ENCODE results near the gene PLPP7.

The PLPP7 gene

DNA sequence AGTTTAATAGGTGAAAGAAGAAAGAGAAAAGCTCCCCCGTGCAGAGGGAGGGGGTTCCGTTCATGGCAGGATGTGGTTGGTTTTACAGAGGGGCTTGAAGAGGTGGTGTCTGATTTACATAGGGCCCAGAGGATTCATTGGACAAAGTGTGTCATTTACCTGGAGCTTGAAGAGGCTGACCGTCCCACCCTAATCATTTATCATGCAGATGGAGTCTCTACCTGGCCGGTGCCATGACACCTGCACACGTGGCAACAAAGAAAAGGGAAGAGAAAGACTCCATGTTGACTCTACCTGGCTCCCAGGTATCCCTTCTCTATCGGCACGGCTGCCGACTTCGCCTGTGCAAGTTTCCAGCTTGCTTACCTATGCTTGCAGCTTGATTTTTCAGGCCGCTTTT, 69.0 kb downstream of the PLPP7 start:
- TF ChIP-seq, protein P1, sequence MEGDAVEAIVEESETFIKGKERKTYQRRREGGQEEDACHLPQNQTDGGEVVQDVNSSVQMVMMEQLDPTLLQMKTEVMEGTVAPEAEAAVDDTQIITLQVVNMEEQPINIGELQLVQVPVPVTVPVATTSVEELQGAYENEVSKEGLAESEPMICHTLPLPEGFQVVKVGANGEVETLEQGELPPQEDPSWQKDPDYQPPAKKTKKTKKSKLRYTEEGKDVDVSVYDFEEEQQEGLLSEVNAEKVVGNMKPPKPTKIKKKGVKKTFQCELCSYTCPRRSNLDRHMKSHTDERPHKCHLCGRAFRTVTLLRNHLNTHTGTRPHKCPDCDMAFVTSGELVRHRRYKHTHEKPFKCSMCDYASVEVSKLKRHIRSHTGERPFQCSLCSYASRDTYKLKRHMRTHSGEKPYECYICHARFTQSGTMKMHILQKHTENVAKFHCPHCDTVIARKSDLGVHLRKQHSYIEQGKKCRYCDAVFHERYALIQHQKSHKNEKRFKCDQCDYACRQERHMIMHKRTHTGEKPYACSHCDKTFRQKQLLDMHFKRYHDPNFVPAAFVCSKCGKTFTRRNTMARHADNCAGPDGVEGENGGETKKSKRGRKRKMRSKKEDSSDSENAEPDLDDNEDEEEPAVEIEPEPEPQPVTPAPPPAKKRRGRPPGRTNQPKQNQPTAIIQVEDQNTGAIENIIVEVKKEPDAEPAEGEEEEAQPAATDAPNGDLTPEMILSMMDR (IDR thresholded peaks at IDR 0.05) = no peak
- Histone ChIP-seq H3K36me3 (no peaks in the 10 kb centered on the region), H3K27ac (no peak overlapping the region), H3K9me3 (no peaks in the 10 kb centered on the region), H3K4me1 (ENCODE audit: control insufficient read depth in 1 of 2, insufficient read depth in 1 of 2, low read depth in 1 of 2, low read length in 1 of 2) (peaks cover 7 to 9% of the 10 kb centered on the region in 2 experiments), H3K27me3 (no peaks in the 10 kb centered on the region), H3K4me3 (ENCODE audit: low read depth in 1 of 2, low read length in 1 of 2) (no peak overlapping the region)

Measured in neutrophil (primary cell).